GM21576 (cell line): ENCODE results near the gene SAGE1.
"Not testable (repeated sequence)": the region's sequence is repeated elsewhere in the genome, so short reads cannot be mapped to it uniquely, and the experiment has no call there.

Experiments
- ATAC-seq: cut with Tn5 transposase; IDR thresholded peaks from one replicate; pipeline ENCODE4 v1.9.1; 2021; ENCODE audit warnings: mild to moderate bottlenecking, moderate library complexity; ENCODE audit not compliant: unreplicated experiment

SAGE1 gene, protein sequence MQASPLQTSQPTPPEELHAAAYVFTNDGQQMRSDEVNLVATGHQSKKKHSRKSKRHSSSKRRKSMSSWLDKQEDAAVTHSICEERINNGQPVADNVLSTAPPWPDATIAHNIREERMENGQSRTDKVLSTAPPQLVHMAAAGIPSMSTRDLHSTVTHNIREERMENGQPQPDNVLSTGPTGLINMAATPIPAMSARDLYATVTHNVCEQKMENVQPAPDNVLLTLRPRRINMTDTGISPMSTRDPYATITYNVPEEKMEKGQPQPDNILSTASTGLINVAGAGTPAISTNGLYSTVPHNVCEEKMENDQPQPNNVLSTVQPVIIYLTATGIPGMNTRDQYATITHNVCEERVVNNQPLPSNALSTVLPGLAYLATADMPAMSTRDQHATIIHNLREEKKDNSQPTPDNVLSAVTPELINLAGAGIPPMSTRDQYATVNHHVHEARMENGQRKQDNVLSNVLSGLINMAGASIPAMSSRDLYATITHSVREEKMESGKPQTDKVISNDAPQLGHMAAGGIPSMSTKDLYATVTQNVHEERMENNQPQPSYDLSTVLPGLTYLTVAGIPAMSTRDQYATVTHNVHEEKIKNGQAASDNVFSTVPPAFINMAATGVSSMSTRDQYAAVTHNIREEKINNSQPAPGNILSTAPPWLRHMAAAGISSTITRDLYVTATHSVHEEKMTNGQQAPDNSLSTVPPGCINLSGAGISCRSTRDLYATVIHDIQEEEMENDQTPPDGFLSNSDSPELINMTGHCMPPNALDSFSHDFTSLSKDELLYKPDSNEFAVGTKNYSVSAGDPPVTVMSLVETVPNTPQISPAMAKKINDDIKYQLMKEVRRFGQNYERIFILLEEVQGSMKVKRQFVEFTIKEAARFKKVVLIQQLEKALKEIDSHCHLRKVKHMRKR

DNA sequence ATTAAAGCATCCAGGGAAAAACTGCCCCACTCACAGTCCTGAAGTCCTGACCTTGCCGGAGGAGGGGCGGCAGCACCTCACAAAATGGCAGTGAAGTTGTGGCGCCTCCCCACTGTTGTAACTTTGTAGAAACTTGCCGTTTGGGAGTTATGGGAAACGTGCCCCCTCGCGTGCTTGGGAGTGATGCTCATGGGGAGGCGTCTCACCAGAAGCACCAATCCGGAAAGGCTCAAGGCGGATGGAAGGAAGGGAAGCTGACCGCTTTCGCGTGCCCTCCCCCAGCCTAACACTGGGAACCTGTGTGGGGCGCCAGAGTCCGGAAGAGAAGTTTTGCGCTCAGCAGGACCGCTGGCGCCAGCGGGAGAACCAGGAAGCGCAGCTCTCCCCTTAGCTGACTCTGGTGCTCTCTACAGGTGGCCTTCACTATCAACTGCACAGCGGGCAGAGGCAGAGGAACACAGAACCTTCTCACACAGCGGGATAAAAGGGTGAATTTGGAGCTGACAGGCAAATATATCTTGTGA is at the start of gene SAGE1, which contains the start of gene CT45A10:
Gene SAGE1, plus strand, starts transcription at position 423 of the 524 bp plus-strand sequence. CDS start 2,527 bp downstream, outside the sequence.
Gene CT45A10, minus strand, starts transcription at position 151 of the 524 bp plus-strand sequence. CDS start 8,100 bp downstream, outside the sequence.
- no peak for ATAC-seq

DNA sequence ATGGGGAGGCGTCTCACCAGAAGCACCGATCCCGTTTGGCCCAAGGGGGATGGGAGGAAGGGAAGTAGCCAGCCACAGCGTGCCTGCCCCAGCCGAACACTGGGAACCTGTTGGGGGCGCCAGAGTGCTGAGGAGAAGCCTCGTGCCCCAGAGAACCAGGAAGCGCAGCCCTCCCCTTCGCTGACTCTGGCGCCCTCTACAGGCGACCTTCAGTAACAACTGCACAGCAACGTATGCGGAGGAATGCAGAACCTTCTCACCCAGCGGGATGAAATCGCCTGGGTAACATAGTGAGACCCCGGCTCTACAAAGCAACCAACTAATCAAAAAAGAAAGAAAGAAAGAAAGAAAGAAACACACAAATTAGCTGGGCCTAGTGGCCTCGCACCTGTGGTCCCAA is 39.1 kb upstream of the SAGE1 start, which contains the start of gene CT45A8:
Gene CT45A8, minus strand, starts transcription at position 101 of the 400 bp plus-strand sequence. CDS start 3,755 bp downstream, outside the sequence.
- ATAC-seq, result not testable (repeated sequence)

GRCh38 chrX:135871712-135872111 is 21.8 kb upstream of the SAGE1 start, which contains the start of gene CT45A9:
Gene CT45A9 (minus strand): TSS chrX:135871812. CDS start chrX:135868061, 3,751 bp downstream.
- ATAC-seq, result not testable (repeated sequence)

GRCh38 chrX:135882741-135883140 is 10.8 kb upstream of the SAGE1 start:
- not testable (repeated sequence) for ATAC-seq

GRCh38 chrX:135888230-135888629 is 5.3 kb upstream of the SAGE1 start:
- ATAC-seq, result not testable (repeated sequence)

GRCh38 chrX:135888976-135889375 is 4.5 kb upstream of the SAGE1 start:
- not testable (repeated sequence) for ATAC-seq

DNA sequence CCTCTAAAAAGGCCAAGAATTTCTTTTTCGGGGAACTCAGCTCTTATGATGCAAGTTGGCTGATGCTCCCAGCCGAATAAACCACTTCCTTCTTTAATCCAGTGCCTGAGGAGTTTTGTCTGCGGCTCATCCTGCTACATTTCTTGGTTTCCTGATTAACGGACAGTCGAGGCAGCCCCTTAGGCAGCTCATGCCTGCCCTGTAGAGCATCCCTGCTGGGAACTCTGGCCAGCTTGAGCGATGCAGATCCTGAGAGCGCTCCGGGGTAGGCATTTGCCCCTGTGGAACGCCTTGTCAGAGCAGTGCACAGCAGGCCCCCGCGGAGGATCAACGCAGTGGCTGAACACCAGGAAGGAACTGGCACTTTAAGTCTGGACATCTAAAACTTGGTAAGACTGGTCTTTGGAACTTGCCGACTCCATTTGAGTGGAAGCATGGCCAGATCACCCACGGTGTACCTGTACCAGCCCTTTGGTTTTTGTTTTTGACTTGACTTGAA is 3.4 kb upstream of the SAGE1 start:
- ATAC-seq, result no peak

- no peak for ATAC-seq
These were observed 735 bp upstream of the SAGE1 start for GRCh38 chrX:135892781-135893180.

- no peak for ATAC-seq
These were observed 16.7 kb downstream of the SAGE1 start for GRCh38 chrX:135910251-135910650.

DNA sequence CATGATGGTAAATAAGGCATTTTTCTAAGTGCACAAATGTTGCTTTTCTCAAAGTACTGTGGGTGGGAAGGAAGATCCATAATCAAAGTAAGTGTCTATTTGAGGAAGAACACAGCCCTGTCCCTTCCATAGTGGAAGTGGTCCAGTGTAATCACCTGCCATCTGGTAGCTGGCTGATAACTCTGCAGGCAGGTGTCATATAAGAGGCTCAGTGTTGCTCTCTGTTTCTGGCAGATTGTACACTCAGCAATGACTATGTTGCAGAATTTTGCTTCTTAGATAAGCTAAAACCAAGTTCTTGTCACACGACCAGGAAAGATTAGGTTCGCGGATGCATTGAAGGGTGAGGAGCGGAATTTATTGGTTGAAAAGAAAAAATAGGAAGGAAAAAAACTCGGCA is 20.9 kb downstream of the SAGE1 start:
- no peak for ATAC-seq

DNA sequence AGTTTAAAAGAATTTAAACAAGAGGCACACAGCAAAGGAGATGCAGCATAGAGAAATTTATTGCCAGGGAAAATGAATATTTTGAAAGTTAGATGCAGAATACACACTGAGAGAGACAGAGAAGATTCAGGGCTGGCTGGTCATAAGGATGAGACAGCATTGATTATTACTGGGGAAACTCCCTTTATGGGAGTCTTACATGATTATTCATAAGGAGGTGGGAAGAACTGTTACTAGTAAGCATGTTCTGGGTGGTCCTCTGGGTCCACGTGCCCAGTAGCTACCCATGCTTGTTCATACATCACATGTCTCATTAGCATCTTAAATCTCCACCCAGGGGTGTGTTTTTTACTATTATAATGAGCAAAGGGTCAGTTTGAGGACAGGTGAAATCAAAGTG is 27.0 kb downstream of the SAGE1 start:
- not testable (repeated sequence) for ATAC-seq

DNA sequence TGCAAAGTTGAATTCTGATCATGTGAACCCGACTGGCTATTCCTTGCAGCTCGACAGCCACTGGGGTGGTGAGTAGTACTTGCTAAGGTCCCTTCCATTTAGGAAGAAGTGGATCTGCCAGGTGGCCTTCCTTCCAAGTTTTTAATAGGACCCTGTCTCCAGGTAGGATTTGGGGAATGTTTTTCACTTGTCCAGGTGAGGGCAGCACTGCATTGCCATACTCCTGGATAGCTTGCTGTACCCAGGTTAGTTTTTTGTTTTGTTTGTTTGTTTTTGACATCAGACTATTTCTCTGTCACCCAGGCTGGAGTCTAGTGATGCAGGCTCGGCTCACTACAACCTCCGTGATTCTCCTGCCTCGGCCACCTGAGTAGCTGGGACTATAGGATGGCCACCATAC is 29.8 kb downstream of the SAGE1 start:
- no peak for ATAC-seq

DNA sequence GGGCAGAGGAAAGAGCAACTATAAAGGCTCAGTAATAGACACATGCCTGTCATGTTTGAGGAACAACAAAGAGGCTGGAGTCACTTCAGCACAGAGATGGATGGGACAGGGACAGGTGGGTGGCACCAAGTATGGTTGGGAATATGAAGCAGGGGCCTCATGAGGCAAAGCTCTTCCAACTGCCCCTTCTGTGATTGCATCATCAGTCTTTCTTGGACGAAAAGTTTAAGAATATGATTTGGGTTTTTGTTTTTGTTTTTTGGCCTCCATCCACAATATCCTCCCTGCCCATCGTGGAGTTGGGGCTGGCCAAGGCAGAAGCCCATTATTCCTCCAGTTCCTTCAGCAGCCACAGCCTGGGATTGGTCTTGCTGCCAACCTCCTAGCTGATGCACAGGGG is 34.4 kb downstream of the SAGE1 start:
- no peak for ATAC-seq

GRCh38 chrX:135931644-135932487 is 38.4 kb downstream of the SAGE1 start:
- ATAC-seq, result no peak

- ATAC-seq, result no peak
These were observed 51.0 kb downstream of the SAGE1 start for GRCh38 chrX:135944486-135944885.

DNA sequence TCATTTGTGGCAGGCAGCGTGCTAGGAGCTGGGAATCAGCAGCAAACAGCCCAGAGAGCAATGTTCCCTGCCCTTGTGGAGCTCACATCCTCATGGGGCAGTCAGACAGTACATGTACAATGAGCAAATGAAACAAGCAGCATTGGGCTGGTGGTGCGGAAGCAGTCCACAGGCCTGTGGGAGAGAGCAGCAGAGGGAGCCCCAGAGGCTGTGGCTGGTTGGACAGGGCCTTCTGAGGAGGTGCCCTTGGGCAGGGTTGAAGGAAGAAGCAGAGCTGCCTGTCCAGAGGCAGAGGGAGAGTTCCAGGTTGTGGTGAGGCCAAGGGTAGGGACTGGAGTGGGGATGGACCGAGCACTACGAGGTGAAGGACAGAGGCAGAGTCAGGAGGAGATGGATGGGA is 57.8 kb downstream of the SAGE1 start:
- no peak for ATAC-seq
